Ishikawa (cell line): ENCODE data around the gene EFCAB13.

Experiments
- CEBPB ChIP-seq: IDR thresholded peaks from 2 replicates; pipeline ENCODE4 v1.6.1; 2012
- EGR1 ChIP-seq: IDR thresholded peaks from 2 replicates; pipeline ENCODE4 v1.6.1; 2012
- FOXM1 ChIP-seq: IDR thresholded peaks from 2 replicates; pipeline ENCODE4 v1.6.1; 2012; ENCODE audit warnings: low read depth, borderline replicate concordance
- RAD21 ChIP-seq: IDR thresholded peaks from 2 replicates; pipeline ENCODE4 v1.6.1; 2012; ENCODE audit warnings: low read depth
- TCF12 ChIP-seq: IDR thresholded peaks from 2 replicates; pipeline ENCODE4 v1.6.1; 2012; ENCODE audit warnings: low read depth
- TF ChIP-seq, protein P1 (sequence below): IDR thresholded peaks from 2 replicates; pipeline ENCODE4 v1.6.1; 2012
- TF ChIP-seq, protein P2 (sequence below): IDR thresholded peaks from 2 replicates; pipeline ENCODE4 v1.6.1; 2012; ENCODE audit warnings: low read depth, mild to moderate bottlenecking

DNA sequence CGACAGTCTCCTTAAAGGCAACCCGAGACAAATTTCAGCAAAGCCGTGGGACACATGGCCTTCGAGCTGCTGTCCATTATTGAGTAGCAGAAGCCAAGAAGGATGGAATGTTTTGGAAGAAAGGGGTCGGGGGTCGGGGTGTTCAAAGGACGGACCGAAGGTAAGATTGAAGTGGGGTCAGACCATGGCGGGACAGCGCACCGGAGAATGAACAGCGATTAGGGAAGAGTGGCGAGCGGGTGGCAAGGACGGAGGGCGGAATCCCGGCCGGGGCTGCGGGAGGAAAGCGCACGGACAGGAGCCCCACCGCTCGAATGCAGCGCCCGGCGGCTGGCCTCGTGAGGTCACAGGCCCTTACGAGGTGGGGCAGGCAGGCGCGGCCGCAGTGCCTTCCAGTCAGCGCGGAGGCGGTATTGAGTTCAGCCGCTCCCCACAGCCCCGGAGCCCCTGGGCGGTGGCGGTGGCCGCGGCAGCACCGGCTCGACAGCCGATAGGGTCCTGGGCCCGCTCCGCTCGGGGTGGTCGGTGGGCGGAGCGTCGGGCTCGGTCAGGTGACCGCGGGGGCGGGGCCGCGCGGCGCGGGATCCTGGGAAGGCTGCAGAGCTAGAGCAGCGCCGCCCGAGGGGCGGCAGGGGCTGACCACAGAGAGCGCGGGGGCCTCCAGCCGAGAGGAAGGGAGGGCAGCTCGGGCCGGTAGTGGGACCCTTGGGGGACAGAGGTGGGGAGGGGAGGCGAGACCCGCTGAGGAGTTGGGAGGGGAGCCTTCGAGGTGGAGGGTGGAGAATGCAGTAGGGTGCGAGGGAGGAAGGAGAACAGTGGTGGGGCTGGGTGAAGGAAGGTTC is at the start of gene EFCAB13:
- TF ChIP-seq EGR1 (peak; percentile 64), FOXM1 (no peak), RAD21 (no peak), CEBPB (no peak), TCF12 (no peak; the same call in 1 of the 2 replicates)
- TF ChIP-seq, protein P1, sequence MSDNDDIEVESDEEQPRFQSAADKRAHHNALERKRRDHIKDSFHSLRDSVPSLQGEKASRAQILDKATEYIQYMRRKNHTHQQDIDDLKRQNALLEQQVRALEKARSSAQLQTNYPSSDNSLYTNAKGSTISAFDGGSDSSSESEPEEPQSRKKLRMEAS: peak; percentile 99
- TF ChIP-seq, protein P2, sequence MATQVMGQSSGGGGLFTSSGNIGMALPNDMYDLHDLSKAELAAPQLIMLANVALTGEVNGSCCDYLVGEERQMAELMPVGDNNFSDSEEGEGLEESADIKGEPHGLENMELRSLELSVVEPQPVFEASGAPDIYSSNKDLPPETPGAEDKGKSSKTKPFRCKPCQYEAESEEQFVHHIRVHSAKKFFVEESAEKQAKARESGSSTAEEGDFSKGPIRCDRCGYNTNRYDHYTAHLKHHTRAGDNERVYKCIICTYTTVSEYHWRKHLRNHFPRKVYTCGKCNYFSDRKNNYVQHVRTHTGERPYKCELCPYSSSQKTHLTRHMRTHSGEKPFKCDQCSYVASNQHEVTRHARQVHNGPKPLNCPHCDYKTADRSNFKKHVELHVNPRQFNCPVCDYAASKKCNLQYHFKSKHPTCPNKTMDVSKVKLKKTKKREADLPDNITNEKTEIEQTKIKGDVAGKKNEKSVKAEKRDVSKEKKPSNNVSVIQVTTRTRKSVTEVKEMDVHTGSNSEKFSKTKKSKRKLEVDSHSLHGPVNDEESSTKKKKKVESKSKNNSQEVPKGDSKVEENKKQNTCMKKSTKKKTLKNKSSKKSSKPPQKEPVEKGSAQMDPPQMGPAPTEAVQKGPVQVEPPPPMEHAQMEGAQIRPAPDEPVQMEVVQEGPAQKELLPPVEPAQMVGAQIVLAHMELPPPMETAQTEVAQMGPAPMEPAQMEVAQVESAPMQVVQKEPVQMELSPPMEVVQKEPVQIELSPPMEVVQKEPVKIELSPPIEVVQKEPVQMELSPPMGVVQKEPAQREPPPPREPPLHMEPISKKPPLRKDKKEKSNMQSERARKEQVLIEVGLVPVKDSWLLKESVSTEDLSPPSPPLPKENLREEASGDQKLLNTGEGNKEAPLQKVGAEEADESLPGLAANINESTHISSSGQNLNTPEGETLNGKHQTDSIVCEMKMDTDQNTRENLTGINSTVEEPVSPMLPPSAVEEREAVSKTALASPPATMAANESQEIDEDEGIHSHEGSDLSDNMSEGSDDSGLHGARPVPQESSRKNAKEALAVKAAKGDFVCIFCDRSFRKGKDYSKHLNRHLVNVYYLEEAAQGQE: no peak
